ENCODE measurements around the gene FAM222A.
A peak's percentile ranks its signal among the peaks of the same experiment; 100 is the strongest.

FAM222A gene

DNA sequence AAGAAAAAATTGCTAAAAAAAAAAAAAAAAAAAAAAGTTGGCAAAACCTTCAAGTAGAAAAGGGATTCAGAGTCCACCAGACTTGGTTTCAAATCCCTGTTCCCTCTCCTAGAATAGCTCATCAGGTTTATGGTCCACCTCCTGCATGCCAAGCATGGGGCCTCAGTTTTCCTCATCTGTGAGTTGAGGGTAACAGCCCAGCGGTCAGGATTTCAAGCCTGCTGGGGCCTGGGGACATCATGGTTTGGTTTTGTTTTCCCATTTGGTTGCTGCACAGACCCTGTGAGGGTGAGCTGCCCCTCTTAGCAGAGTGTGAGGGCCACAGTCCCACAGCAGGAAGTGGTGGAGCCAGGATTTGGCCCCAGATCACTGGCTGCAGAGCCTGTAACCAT lies 12.5 kb downstream of the FAM222A start:
- no peak for DNase-seq

DNA sequence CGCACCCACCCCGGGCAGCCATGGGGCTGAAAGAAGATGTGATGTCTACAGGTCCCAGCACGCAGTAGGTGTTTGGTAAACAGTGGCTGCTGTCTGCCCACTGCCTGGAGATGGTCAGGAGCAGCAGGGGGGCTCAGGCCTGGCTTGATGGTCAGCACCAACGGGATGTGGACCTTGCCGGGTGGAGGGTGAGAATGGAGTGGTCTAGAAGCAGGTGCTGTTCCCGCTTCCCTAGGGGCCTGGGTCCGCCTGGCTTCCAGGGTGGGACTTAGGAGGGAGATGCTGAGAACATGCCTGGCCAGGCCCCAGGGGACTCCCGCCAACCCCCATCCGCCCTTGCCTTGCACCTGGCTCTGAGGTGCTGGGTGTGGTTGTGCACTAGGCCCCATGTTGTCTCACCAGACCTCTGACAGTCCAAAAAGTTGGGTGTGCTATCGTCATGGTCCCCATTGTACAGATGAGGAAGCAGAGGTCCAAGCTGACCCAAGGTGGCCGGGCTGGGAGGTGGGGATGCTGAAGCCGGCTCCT lies 12.9 kb downstream of the FAM222A start:
- DNase-seq: peak in 1 of 3 experiments; percentile 23

DNA sequence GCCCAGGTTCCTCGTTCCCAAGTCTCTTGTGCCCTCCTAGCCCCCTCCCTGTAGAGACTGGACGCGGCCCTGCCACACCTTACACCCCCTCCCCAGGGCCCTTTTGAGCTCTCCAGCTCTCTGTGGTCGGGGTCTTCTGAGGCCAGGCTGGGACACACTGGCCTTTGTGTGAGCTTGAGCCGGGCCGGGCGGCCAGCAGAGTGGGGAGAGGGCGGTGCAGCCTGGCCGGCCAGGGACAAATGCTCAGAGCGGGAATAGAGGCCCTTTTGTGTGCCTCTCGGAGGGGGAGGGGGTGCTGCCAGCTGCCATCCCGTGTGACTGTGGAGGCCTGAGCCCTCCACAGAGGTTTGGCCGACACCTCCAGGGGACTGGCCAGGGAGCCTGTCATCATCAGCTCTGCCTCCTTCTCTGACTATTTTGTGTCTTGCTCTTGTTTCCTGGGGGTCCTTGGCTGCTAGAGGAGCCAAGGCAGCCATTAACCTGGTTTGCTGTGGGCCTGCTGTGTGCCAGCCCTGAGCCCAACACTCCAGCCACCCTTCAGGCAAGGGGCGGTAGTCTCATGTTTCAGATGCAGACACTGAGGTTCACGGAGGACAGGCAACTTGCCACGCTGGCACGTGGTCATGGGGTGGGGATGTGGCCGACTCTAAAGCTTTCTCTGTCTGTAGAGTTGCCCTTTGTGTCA lies 13.6 kb downstream of the FAM222A start:
- no peak for DNase-seq

DNA sequence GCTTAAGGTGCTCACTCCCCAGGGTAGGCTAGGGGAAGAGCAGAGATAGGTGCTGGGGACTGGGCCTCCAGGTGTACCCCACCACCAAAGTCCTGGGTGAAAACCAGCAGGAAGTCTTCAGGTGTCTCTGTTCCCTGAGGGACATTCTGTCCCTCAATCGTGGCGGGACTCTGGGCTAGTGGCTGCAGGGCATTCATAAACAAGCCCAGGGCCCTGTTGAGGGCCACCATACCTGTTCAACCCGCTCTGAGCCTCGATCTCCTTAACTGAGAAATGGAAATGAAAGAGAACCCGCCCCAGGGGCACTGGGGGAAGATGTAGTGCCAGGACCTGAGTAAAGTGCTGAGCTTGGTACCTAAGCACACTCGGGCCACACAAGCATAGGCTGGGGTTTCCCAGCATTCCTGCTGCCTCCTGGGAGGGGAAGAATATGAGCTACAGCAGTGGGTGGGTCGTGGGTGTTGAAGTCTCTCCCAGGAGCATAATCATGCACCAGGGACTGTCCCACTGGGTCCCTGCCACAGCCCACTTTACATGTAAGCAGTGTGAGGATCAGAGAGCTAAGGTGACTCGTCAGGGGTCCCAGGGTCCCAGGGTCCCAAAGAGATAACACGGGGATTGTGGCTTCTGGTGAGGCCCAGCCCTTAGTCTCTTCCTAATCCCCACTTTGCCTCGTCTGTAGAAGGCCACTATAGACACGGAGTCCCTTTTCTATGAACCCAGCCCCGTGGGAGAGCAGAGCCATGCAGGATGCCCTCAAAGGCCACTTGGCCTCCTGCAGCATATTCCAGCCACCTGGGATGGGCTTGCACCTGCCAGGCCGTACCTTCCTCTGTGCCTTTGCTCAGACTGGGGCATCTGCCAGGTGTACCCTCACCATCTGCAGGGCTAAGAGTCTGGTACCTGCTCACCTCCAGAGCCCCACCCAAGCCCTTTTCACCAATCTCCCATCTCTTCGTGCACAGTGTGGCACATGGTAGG lies 14.4 kb downstream of the FAM222A start:
- DNase-seq: peak in 1 of 3 experiments; percentile 34

DNA sequence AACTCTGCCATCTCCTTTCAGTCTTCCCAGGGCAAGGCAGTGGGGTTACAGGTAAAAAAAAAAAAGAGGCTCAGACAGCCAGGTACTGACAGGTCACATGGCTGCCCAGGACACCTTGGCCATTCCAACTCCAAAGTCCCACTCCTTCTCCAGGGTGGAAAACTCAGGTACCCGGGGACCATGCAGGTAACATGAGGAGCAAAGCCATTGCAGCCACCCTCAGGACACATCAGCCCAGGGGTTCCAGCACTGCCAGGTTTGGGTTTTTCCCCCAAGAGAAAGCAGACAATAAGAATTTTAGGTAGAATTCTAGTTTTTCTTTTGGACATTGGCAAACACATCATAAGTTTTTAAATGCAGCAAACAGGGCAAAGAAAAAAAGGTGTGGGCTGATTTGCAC lies 15.3 kb downstream of the FAM222A start:
- no peak for DNase-seq

DNA sequence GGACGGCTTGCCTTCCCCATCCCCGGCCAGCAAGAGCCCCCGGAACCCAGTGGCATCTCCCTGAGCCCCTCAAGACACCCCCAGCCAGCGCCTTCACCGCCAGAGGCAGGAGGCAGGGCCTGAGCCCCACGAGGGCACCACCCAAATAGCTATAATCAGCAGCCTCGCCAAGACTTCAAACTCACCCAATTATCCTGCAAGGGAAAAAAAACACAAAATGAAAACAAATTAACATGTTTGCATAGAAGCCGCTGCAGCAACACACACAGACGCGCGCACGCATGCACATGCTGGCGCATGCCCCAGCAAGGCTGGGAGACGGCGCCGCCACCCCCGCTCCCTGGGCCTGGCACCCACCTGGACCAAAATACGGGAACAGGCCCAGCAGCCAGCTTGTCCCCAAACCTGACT lies 15.8 kb downstream of the FAM222A start:
- DNase-seq: peak in 2 of 3 experiments; percentile 32 to 60

DNA sequence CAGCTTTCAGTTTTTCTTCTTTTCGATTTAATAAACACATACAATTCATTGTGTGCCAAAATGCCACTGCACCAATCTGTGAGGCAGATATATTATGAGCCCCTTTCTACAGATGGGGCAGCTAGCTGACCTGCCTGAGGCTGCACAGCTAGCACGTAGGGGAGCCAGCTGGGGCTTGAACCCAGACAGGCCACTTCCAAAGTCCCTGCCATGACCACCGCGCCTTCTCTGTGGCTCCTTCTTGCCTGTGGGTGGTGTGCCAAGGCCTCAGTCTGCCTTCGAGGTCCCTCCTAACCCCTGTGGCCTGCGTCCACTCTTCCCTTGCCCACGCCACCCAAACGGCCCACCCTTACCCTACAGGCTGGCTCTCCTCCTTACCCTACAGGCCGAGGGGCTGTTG lies 16.2 kb downstream of the FAM222A start:
- no peak for DNase-seq

DNA sequence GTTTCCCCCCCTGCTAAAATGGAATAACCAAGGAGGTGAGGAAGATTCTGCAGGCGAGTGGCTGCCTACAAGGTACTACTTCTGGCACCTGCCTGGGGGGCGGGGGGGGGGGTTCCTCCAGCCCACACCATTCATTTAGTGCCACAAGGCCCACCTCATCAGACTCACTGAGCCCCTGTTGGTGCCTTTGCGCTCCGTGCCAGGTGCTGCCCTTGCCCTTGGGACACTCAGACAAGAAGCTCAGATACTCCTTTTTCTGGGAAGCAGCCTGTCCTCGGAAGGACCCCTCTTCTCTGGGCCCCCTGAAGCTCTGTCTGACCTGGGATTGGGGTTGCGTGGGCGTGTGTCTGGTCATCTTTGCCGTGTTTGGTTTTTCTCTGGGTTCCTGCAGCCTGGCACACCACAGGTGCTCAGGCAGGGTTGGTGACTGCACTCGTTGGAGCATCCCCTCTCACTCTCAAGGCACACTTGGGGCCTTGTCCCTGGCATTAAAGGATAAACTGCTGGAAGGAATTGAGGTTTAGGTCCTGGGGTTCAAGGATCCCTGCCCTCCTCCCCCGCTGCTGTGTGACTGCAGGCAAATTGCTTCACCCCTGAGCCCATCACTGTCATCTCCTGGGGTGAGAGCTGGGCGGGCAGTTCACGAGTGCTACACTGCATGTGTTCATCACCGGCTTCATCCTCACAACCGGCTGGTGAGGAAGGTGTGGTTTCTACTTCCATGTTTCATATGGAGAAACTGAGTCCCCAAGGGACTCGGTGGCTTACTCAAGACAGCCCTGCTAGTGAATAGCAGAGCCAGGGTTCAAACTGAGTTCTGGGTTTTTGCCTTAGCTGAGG lies 16.9 kb downstream of the FAM222A start:
- DNase-seq: no peak

DNA sequence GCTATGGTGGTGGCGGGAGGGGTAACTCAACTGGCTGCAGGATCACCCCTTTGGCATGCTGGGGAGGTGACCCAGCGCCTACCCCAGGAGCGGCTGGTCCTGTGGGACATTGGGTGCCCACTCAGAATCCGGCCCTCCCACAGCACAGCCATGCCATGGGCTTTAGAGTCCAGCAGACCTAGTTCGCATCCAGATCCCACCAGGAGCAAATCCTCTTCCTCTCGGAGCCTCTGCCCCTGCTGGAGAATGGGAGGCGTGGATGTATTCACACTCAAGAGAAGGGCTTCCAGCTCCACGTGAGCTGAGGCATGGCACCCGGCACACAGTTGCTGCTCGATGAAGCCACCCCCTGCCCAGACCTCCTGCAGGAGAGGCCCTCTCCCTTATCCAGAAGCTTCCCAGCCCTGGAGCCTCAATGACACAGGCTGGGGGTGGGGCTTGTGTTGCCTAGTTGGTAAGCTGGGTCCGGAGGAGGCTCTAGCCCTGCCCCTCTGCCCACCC lies 17.7 kb downstream of the FAM222A start:
- DNase-seq: no peak

DNA sequence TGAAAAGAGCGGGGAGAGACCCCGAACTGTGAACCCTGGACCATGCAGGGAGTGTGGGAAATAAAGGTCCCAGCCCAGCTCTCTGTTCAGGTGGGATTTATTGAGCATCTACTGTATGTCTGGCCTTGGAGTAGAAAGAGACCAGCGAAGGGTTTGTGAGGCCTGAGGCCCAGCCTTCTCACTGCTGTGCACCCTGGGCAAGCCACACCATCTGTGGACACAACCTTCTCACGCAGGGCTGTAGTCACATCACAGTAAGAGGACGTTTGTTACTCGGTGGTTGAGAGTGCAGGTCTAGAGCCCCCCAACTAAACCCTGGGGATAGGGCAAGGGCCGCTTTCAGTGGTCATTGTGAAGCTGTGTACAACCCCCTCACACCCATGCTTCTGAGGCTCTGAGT lies 18.2 kb downstream of the FAM222A start:
- no peak for DNase-seq

DNA sequence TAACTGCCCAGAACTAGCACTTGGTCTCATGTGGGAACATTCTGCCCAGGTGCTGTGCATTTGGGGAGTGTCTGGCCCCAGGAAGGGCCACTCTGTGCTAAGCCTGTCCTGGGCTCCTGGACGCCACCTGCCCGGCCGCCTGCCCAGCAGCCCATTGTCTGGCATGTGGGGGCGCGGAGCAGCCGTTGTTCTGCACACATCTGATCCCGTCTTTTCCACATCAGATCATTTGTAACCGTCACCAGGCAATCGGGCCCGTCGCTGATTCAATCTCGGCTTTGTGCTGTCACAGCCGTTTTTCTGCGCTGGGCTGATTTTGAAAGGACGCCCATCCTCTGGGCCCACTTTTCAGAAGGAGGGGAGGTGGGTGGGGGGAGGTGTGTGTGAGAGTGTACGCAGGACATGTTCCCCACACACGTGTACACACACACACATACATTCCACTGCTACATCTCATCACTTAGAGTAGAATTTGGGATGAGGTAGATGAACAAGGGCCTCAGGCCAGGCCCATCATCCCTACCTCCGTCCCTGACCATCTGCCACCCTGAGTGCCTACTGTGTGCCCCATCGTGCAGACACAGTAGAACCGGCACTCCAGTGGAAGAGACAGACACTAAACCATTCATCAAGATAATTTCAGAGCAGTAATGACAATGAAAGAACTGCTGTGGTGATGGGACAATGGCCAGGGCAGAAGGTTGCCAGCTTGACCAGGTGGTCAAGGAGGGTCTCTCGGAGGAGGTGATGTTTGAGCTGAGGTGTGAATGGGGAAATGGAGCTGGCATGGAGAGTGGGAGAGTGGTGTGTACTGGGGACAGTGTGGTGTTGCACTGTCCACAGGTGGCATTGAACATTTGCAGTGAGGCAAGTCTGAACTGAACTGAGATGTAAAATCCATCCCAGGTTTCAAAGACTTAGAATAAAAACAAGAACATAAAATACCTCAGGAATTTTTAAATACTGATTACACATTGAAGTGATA lies 19.0 kb downstream of the FAM222A start:
- peak in 1 of 3 experiments; percentile 20 for DNase-seq

DNA sequence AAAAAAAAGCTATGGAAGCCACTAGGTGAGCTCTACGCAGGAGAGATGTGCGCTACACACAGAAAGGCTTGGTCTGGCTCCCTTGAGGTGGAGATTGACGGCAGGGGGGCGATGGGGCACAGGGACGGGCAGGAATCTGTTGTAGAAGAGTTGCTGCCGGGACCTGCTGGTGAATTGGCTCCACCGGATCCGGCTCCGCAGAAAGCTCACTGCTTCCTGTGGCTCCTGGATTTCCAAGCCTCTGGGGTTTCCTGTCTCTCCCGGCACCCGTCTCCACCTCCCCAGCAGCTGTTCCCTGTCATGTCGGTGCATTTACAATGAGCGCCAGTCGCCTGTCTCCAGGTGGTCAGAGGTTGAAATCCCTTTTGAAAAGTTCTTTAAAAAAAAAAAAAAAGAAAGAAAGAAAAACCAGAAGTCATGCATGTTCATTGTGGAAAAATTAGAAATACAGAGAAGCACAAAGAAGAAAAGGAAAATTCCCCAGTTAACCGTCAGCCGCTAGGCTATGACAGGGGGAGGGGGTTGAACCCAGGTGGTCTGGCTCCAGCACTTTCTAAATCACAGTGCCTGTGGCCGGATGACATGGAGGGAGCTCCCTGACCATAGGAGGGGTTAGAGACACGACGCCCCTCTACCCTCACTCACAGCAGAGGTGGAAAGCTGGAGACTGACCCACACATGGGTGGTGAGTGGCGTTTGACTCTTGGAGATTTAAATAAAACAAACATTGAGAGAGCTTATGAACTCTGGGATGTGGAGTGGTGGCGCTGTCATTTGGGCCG lies 20.8 kb downstream of the FAM222A start:
- DNase-seq: peak in 2 of 3 experiments; percentile 38 to 65

DNA sequence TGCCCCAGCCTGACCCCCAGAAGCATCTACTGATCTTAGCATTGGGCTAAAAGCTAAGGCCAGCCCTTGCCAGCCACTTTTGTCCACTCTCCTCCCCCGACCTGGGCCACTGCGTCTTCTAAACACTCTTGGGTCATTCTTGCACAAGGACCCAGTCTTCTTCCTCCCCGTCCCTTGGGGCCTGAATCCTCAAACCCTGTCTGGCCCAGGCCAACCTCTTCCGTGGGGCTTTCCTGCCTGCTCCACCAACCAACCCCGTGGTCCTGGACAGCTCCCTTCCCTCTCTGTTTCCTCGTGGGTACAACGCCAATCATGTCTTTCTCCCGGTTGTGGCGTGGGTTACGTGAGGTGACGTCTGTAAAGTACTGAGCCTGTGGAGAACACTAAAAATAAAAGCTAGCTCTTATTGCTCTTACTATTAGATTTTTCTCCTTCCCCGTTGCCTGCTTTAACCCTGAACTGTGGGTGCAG lies 21.5 kb downstream of the FAM222A start:
- DNase-seq: no peak

DNA sequence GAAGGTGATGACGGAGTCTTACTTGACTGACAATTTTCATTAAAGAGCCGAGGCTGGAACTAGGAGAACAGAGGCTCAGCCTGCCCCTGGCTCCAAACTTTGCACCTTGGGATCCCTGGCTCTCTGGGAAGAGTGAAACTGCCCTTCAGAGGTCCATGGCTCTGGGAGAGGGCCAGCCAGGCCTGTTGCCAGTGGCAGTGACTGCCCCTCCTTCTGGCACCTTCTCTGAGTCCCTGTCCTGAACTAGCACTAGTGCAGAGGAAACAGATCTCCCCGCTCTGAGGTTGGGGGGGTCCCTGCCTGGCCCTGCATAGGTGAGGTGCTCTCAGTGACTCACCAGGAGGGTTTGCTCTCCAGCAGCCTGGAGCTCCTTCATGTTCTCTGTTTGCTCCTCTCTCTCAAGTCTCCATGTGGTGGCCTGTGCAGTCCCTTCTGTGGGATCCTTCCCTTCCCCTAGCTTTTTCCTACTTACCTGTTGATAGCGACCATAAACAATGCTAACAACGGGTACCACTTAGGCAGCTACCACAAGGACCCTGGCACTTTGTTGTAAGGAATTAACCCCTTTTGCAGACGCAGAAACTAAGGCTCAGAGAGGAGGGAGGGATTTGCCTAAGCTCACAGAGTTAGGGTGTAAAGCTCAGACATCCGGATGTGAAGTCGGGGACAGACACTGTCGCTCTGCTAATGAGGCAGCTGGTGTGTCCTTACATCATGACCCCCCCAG lies 22.4 kb downstream of the FAM222A start:
- no peak for DNase-seq

DNA sequence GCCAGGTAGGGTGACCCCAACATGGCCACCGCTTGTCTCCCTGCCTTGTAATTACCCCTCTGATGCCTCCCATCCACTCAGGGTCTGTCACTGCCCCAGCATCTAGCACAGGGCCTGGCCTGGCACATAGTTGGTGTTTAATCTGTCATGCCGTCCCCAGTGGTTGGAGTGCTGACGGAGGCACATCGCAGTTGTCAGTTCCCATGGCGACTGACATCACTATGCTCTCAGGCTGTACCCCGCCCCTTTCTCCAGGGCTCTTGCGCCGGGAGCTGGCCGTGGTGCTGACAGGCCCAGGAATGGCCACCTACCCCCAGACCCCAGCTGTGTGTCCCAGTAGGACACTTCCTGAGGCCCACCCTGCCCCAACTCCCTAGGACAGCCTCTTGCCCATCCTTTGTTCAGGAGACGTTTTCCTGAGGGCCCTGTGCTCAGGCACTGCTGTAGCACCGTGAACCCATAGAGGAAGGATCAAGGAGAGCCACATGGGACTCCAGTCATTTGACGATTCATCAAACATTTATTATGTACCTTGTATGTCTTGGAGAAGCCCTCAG lies 23.0 kb downstream of the FAM222A start:
- DNase-seq: peak in 1 of 3 experiments; percentile 23

DNA sequence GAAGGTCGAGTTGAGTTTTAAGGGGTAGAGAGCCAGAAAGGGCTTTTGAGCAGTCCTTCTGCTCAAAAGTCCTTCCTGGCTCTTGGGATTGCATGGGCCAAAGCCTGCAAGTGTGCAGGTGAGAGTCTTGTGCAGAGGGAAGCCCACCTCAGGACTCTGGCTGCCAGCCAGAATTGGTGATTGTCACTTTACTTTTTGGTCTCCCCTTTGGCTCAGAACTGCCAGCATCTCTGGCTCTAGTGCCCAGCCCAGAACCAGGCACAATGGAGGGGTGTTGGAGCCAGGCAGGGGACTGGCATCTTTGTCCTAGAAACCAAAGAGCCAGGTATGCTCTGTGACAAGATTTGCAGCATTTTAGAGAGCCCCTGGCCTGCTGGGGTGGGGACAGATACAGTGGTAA lies 23.5 kb downstream of the FAM222A start:
- no peak for DNase-seq

DNA sequence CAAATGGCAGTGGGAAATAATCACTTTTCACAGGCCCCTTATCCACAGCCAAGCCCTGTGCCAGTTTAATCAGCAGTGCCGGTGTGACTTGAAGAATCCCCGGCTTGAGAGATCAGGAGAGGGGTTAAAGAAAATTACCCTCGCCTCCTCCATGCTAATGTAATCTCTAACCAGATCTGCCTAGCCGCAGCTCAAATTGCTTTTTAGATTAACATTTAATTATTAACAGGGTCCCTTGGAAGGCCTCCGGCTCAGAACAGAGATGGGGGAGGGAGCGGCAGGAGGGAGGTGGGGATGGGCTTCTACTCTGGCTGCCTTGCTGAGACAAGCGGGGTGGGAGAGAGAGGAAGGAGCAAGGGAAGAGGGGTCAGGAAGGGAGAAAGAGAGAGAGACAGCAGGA lies 24.0 kb downstream of the FAM222A start:
- no peak for DNase-seq

DNA sequence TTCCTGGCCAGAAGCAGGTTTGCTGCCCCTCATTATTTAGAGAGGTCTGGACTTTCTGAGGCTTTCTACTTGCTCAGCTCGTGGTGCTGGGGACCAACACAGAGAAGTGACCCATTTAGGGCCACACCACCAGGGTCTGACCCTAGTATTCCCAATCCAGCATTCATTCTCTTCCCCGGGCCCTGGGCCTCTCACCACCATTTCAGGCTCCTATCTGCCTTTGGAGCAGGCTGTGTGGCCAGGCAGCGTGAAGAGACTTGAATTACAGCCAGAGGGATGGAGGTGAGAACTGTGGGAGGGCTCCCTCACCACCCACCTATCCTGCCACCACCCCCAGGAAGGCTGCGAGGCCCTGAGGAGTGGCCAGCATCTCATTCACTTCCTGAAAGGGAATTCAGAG lies 24.6 kb downstream of the FAM222A start:
- DNase-seq: no peak

All from NCI-H1417 (cell line).